Gastroesophageal sphincter (tissue), 3 donors: ENCODE measurements around the gene NXPH1.

Experiments
- EP300 ChIP-seq: sonication (generic); formaldehyde crosslinking; IDR thresholded peaks from one replicate; pipeline ENCODE4 v1.6.1; 2017; ENCODE audit warnings: antibody characterized with exemption, mild to moderate bottlenecking
- POLR2A ChIP-seq, 2 donors: fragments of 450-650 bp; IDR thresholded peaks; one replicate each; pipeline ENCODE4 v1.6.1; 2017; ENCODE audit warnings: antibody characterized with exemption in 2 of 2, mild to moderate bottlenecking in 2 of 2, moderate library complexity in 1 of 2
- POLR2AphosphoS5 ChIP-seq: sonication (generic); formaldehyde crosslinking; IDR thresholded peaks from one replicate; pipeline ENCODE4 v1.6.1; 2017; ENCODE audit warnings: antibody characterized with exemption
- TF ChIP-seq, protein P1 (sequence below), 4 experiments: fragments of 200-600 bp in 2 of 4; fragments of 450-650 bp in 2 of 4; sonication (generic) in 1 of 4; IDR thresholded peaks; one replicate each; pipeline ENCODE4 v1.5.1; 2017 to 2019; ENCODE audit warnings: antibody characterized with exemption in 4 of 4, mild to moderate bottlenecking in 2 of 4, moderate library complexity in 2 of 4

DNA sequence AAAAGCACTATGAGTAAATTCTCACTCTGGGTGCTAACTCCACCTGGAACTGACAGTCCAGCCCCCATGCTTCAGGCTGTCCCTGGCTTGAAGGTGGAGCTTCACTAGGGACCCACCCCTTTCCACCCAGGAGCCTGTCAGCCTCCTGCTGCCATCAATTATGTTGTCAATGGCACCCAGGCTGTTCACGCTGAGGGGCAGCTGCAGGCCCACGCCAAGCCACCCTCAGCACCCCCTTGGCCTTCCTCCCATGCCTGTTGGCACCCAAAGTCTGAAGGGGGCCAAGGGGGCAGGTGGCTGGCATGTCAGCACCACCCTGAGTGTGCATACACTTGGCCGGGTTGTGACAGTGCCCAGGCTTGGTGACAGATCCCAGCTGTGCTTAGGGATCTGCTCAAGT is 149.3 kb downstream of the NXPH1 start:
- TF ChIP-seq, protein P1, sequence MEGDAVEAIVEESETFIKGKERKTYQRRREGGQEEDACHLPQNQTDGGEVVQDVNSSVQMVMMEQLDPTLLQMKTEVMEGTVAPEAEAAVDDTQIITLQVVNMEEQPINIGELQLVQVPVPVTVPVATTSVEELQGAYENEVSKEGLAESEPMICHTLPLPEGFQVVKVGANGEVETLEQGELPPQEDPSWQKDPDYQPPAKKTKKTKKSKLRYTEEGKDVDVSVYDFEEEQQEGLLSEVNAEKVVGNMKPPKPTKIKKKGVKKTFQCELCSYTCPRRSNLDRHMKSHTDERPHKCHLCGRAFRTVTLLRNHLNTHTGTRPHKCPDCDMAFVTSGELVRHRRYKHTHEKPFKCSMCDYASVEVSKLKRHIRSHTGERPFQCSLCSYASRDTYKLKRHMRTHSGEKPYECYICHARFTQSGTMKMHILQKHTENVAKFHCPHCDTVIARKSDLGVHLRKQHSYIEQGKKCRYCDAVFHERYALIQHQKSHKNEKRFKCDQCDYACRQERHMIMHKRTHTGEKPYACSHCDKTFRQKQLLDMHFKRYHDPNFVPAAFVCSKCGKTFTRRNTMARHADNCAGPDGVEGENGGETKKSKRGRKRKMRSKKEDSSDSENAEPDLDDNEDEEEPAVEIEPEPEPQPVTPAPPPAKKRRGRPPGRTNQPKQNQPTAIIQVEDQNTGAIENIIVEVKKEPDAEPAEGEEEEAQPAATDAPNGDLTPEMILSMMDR (IDR thresholded peaks at IDR 0.05) = no peak
- TF ChIP-seq POLR2AphosphoS5 = no peak
- no peak for TF ChIP-seq POLR2A (IDR thresholded peaks at IDR 0.05)
- TF ChIP-seq EP300 = no peak
